GM19324 (cell line): Measurements from ENCODE around the gene C5AR1.
"Not testable (repeated sequence)": the region's sequence is repeated elsewhere in the genome, so short reads cannot be mapped to it uniquely, and the experiment has no call there.

Experiments used
- ATAC-seq: cut with Tn5 transposase; IDR thresholded peaks from one replicate; pipeline ENCODE4 v1.9.1; 2021; ENCODE audit warnings: mild to moderate bottlenecking, moderate library complexity; ENCODE audit not compliant: unreplicated experiment, low FRiP score

Gene C5AR1

DNA sequence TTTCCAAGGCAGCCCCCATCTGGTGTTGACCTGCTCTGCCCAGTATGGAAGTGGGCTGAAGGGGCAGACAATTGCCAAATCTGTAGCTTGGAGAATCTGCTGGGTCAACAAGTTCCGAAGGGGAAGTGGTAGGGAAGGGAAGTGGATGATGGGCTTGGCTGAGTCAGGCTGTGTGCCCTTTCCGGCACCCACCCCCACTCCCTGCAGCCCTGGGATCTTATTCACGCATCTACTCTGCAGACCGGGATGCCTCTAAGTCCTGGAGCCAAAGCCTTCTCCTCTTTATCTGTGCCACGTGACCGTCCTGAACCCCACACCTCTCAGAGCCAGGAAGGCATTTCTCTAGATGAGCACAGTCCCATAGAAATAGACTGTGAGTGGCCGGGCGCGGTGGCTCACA, 14.8 kb downstream of the C5AR1 start:
- no peak for ATAC-seq

DNA sequence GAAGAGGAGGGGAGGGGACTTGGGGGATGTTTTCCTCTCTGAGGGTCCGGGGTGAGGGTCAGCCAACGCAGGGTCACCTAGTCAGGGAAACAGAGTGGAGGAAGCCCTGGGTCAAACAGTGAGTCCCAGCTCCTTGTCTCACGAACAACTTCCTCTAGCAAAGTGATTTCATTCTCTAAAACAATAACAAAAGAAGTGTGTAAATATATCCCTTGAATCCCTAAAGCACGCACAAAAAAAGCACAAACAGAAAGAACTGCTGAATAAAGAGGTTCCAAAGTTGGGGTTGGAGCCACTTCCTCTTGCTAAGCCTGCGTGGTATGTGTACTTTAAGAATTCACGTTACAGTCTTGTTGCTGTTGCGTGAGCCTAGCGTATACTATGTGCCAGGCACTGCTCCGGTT, 20.8 kb downstream of the C5AR1 start:
- no peak for ATAC-seq

DNA sequence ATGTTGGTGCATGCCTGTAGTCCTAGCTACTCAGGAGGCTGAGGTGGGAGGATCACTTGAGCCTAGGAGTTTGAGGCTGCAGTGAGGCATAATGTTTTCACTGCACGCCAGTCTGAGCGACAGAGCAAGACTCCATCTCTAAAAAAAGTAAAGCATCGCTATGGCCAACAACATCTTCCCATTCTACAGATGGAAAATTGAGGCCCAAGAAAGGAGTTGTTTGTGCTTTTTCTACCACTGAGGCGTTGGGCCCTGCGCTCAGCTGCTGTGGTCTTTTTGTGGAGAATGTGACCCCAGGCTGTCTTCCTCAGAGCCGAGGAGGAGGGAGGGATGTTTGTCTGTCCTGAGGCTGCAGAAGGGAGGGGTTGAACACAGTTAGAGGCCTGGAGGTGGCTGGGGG, 21.8 kb downstream of the C5AR1 start:
- no peak for ATAC-seq

DNA sequence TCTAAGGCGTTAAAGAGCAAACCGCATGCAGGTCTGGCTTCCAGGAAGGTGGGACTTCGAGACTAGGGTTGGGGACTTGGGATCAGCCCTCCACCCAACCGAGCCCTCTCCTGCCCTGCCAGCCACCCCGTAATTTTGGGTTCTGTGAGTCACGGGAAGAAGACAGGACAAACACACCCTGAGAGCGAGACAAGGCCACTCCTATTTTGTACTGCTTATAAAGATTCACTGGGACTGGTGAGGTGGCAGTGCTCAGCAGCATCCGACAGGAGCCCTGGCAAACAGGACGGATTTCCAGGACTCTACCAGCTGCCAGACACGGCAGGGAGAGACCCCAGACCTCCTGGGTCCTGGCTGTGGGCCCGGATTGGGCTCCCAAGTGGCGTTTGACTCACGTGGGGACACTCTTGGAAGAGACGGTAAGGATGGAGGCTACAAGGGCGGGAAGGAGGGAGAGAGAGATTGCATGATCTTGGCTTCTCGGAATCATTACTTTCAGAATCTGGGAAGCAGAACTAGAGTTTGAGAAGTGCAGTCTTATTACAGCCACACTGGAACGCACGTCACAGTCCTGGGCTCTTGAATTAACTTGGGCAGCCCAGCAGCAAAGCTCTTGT, 22.4 kb downstream of the C5AR1 start, which contains the start of gene C5AR2:
C5AR2 (plus strand) TSS at position 245 of the 617 bp plus-strand sequence. CDS start 8,625 bp downstream, outside the sequence.
- no peak for ATAC-seq

DNA sequence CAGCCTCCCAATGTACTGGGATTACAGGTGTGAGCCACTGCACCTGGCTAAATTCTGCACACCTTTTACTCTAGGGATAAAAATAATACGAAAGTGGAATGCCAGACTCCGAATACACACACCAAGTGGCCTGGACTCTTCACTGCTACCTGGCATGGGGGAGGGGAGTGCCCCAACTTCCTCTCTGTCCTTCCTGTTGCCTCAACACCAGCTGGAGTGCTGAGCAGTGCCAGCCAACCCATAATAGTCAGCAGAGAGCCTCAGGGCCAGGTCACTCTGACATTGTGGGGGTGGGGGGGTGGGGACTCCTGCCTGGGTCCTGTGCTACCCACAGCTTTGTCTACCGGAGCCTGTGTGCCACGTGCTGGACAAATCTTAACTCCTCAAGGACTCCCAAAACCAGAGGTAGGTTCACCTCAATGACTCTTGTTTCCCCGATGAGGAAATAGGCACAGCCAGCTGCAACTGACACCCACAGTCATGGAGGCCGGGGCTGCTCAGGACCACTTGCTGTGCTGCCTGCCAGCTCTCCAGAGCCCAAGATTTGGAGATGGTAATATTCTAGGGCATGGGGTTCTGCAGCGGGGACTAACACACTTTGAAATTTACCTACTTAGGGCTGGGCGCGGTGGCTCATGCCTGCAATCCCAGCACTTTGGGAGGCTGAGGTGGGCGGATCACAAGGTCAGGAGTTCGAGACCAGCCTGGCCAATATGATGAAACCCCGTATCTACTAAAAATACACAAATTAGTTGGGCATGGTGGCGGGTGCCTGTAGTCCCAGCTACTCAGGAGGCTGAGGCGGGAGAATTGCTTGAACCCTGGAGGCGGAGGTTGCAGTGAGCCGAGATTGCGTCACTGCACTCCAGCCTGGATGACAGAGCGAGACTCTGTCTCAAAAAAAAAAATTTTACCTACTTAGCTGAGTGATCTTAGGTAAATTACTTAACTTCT, 27.4 kb downstream of the C5AR1 start:
- ATAC-seq = not testable (repeated sequence)

DNA sequence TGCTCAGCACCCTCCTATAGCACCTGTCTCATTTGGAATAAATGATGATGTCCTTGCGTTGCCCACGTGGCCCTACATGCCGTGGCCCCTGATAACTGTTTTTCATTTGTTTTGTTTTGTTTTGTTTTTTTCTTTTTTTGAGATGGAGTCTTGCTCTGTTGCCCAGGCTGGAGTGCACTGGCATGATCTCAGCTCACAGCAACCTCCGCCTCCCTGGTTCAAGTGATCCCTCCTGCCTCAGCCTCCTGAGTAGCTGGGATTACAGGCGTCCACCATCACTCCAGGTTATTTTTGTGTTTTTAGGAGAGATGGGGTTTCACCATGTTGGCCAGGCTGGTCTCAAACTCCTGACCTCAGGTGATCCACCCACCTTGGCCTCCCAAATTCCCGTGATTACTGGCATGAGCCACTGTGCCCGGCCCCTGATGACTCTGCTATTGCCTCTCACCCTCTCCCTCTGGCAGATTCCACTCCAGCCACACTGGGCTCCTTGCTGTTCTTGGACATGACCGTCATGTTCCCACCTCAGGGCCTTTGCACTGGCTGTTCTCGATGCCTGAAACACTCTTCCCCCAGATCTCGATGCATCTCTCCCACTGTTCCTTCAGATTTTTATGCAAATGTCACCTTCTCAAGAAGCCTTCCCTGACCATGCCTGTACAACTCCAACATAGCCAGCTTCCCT, 29.7 kb downstream of the C5AR1 start:
- no peak for ATAC-seq

DNA sequence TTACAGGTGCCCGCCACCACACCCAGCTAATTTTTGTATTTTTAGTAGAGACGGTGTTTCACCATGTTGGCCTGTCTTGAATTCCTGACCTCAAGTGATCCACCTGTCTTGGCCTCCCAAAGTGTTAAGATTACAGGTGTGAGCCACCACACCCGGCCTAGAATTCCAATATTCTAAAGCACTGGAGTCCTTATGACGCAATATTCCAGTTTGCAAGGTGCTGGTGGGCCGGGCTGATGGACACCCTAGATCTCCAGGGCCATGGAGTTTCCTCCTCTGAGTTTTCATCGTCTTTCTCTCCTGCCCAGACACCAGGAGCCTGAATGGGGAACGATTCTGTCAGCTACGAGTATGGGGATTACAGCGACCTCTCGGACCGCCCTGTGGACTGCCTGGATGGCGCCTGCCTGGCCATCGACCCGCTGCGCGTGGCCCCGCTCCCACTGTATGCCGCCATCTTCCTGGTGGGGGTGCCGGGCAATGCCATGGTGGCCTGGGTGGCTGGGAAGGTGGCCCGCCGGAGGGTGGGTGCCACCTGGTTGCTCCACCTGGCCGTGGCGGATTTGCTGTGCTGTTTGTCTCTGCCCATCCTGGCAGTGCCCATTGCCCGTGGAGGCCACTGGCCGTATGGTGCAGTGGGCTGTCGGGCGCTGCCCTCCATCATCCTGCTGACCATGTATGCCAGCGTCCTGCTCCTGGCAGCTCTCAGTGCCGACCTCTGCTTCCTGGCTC, 31.0 kb downstream of the C5AR1 start:
- no peak for ATAC-seq

DNA sequence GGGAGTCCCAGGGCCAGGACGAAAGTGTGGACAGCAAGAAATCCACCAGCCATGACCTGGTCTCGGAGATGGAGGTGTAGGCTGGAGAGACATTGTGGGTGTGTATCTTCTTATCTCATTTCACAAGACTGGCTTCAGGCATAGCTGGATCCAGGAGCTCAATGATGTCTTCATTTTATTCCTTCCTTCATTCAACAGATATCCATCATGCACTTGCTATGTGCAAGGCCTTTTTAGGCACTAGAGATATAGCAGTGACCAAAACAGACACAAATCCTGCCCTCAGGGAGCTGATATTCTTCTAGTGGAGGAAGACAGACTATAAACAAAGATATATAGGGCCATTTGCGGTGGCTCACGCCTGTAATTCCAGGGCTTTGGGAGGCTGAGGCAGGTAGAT, 32.1 kb downstream of the C5AR1 start:
- no peak for ATAC-seq

DNA sequence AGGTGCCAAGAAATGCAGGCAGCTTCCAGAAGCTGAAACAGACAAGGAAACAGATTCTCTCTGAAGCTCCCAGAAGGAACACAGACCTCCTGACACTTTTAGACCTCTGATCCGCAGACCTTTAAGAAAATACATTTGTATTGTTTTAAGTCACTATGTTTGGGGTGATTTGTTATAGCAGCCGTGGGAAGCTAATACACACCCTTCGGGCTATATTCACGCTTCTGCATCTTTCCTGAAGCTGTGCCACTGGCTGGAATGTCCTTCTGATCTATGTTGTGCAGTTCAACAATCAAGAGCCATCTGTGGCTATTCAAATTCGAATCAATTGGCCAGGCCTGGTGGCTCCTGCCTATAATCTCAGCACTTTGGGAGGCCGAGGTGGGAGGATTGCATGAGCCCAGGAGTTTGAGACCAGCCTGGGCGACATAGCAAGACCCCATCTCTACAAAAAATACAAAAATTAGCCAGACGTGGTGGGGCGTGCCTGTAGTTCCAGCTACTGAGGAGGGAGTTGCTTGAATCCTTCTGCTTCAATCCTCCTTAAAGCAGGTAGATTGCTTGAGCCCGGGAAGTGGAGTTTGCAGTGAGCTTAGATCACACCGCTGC, 33.6 kb downstream of the C5AR1 start:
- no peak for ATAC-seq

DNA sequence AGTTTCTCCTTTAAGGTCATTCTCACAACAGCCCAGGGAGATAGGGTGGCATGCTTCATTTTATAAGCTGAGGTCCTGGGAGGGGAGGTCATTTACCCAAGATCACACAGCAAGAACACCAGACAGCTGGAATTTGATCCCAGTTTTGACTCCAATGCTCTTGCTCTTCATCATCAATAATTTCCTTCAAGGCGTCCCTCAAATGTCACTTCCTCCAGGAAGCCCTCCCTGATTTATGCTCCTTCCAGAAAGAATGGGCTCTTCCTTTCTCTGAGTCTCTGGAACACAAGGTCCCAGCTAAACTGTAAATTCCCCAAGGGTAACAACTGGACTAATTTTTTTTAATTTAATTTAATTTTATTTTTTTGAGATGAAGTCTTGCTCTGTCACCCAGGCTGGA, 34.8 kb downstream of the C5AR1 start:
- no peak for ATAC-seq

DNA sequence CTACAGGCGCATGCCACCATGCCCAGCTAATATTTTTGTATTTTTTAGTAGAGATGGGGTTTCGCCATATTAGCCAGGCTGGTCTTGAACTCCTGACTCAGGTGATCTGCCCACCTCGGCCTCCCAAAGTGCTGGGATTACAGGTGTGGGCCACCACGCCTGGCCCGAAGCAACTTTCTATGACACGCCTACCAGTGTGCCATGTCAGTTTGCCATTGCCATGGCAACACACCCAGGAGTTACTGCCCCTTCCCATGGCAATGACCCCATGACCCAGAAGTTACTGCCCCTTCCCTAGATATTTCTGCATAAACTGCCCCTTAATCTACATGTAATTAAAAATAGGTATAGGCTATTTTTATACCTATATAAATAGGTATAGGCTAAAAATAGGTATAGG, 36.4 kb downstream of the C5AR1 start:
- ATAC-seq = not testable (repeated sequence)

DNA sequence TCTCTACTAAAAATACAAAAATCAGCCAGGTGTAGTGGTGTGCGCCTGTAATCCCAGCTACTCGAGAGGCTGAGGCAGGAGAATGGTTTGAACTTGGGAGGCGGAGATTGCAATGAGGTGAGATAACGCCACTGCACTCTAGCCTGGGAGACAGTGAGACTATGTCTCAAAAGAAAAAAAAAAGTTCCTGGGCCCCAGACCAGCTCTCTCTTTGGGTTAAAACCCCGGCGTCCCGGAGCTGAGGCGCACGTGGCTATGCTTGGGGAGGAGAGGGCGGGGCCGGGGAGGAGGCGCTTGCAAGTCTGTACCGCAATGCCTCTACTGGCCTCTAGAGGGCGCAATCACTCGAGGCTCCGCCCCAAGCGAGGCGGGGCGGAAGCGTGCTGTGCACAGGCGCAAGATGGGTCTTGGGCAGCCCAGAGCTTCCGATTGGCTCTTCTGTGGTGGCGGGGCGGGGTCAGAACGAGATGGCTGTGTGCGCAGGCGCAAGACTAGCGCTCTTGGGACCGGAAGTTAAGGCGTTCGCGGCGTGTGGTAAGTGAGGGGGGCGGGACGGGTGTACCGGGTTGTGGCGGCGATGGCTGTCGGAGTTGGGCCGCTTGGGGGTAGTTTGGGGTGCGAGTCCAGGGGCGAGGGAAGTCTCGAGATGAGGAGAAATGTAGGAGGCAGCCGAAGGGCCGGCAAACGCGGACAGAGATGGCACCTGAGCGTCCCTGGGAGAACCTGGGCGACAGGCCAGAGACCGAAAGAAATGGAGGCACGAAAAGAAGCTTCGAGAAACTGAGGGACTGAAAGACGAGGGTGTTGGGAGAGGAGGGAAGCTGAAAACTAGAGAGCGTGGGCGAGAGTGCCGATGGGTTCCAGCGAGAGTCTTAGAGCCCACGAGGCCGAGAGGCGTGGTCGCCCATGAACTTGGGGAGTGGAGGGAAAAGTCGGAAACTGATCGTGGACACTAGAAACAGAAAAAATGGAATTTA, 39.4 kb downstream of the C5AR1 start, which contains the start of gene DHX34:
DHX34 (plus strand) TSS at position 497 of the 977 bp plus-strand sequence. CDS start 3,716 bp downstream, outside the sequence.
- ATAC-seq = peak; percentile 98

DNA sequence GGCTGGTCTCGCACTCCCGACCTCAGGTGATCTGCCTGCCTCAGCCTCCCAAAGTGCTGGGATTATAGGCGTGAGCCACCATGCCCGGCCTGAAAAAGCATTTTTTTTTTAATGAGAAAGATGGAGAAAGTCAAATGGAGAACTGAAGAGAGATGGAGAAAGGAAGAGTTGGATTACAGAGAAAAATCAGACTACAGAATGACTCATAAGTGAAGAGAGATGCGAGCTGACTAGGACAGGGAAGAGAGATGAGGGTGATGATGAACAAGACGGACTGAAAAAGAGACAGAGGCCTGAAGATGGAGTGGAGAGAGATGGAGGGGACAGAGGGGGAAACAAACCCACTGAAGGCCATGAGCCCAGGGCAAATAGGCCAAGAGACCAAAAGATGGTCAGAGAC, 41.0 kb downstream of the C5AR1 start:
- ATAC-seq = no peak

DNA sequence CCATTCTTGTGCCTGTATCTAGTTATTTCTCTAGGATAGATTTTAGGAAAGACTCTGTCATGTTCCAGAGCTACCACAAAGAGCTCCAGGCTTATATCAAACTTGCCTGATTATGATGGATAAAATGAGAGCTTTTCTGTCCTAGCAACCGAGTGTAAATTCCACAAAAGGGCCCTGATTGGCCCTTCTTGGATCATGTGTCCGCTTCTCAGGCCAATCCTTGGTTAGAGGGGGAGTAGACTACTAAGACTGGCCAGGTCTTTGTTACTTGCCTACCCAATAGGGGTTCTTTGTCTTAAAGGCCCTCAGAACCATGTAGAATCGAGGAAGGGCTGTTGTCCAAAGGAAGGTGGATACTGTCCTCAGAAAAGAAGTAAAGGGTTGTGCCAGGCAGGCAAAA, 41.9 kb downstream of the C5AR1 start:
- ATAC-seq = no peak

DNA sequence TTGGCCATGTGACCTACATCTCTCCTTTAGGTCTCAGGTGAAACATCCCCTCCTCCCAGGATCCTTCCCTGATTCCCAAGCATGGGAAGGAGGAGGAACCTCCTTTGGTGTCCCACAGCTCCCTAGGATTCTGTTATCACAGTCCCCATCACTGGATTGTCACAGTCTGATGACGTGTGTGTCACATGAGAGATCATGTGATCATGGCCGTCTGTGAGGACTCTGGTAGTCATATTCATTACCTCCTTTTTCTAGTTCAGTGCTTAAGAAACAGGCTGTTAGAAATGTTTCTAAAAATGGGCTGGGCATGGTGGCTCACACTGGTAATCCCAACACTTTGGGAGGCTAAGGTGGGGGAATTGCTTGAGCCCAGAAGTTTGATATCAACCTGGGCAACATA, 42.4 kb downstream of the C5AR1 start:
- ATAC-seq = no peak

DNA sequence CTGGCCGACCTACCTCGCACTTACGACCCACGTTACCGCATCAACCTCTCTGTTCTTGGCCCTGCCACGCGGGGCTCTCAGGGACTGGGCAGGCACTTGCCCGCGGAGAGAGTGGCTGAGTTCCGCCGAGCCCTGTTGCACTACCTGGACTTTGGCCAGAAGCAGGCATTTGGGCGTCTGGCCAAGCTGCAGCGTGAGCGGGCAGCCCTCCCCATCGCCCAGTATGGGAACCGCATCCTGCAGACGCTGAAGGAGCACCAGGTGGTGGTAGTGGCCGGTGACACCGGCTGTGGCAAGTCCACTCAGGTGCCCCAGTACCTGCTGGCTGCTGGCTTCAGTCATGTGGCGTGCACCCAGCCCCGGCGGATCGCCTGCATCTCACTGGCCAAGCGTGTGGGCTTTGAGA, 43.6 kb downstream of the C5AR1 start:
- ATAC-seq = no peak

DNA sequence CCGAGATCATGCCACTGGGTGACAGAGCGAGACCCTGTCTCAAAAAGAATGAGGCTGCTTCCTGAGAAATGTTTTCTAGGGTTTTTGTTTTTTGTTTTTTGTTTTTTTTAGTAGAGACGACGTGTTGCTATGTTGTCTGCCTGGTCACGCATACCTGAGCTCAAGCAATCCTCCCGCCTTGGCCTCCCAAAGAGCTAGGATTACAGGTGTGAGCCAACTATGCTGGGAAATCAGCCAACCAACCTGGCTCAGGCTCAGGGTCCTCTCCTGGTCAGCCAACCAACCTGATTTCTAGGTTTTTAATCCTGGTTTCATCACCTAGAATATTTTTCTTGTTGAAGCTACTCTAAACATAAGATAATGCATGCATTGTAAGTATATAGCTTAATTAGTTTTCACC, 47.2 kb downstream of the C5AR1 start:
- ATAC-seq = no peak

DNA sequence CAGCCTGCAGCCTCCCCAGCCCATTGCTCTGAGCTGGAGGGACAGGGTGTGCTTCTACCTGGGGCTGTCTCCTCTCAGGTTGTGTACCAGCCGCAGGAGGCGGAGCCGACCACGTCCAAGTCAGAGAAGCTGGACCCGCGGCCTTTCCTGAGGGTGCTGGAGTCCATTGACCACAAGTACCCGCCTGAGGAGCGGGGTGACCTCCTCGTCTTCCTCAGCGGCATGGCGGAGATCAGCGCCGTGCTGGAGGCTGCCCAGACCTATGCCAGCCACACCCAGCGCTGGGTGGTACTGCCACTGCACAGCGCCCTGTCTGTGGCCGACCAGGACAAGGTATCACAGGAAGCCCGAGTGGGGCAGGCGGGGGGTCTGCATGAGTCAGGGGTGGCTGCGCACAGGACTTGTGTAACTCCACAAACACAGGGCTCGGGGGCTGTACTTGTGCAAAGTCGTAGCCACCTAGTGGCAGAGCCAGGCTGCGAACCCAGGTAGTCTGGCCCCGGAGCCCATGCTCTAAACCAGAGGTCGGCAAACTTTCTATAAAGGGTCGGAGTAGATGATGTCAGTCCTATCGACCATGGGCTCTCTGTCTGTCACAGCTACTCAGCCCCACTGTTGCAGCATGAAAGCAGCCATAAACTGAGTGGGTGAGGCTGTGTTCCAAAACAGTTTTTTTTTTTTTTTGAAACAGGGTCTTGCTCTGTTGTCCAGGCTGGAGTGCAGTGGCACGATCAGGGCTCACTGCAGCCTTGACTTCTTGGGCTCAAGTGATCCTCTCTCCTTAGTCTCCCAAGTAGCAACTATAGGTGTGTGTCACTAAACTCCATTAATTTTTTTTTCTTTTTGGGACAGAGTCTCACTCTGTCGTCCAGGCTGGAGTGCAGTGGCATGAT, 48.4 kb downstream of the C5AR1 start:
- ATAC-seq = no peak
